Uterus (tissue), 2 donors: ENCODE results near the gene SCAMP5.

Source experiments
- POLR2A ChIP-seq, 2 donors: fragments of 450-650 bp; IDR thresholded peaks; one replicate each; pipeline ENCODE4 v1.6.1; 2016; ENCODE audit warnings: antibody characterized with exemption in 2 of 2, mild to moderate bottlenecking in 1 of 2, moderate library complexity in 1 of 2
- TF ChIP-seq, protein P1 (sequence below), 4 experiments: fragments of 200-600 bp in 2 of 4; fragments of 450-650 bp in 2 of 4; sonication (generic) in 2 of 4; IDR thresholded peaks; one replicate each; pipeline ENCODE4 v1.5.1; 2016 to 2019; ENCODE audit warnings: antibody characterized with exemption in 4 of 4, mild to moderate bottlenecking in 2 of 4, moderate library complexity in 1 of 4

DNA sequence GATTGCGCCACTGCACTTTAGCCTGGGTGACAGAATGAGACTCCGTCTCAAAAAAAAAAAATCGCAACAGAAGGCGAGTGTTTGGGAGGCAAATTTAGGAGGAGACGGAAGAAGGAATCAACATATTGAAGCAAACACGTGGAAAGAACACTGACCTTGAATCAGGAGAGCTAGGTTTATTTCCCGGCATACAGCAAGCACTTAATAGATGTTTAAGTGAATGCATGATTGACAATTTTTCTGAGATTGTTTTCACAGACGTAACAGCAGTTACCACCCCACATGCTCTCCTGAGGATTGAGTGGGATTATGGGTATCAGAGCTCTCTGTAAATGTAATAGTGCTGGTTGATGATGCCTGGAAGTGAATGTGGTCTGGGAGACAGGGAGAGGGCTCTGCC, 33.1 kb upstream of the SCAMP5 start:
- TF ChIP-seq, protein P1, sequence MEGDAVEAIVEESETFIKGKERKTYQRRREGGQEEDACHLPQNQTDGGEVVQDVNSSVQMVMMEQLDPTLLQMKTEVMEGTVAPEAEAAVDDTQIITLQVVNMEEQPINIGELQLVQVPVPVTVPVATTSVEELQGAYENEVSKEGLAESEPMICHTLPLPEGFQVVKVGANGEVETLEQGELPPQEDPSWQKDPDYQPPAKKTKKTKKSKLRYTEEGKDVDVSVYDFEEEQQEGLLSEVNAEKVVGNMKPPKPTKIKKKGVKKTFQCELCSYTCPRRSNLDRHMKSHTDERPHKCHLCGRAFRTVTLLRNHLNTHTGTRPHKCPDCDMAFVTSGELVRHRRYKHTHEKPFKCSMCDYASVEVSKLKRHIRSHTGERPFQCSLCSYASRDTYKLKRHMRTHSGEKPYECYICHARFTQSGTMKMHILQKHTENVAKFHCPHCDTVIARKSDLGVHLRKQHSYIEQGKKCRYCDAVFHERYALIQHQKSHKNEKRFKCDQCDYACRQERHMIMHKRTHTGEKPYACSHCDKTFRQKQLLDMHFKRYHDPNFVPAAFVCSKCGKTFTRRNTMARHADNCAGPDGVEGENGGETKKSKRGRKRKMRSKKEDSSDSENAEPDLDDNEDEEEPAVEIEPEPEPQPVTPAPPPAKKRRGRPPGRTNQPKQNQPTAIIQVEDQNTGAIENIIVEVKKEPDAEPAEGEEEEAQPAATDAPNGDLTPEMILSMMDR (IDR thresholded peaks at IDR 0.05), result no peak
- no peak for TF ChIP-seq POLR2A (IDR thresholded peaks at IDR 0.05)
